ENCODE measurements around the gene MYO16. TPM values are rescaled to one million over a fixed set of nuclear protein-coding genes. Genes with fewer than 3 reads are reported as not detected.

The MYO16 gene
- total and polyA plus RNA-seq, 2 donors (not counting 1 experiment from before 2014, with no cell fraction given) = under 0.01 to 0.01 TPM

- TF ChIP-seq EZH2 (IDR thresholded peaks at IDR 0.05; ENCODE audit: low read length, missing control alignments) (no peak), CTCF (conservative IDR thresholded peaks at IDR 0.05 in 1 of 2, IDR thresholded peaks at IDR 0.05 in 1 of 2; ENCODE audit: low read depth in 1 of 2, low read length in 2 of 2) (no peak)
- Histone ChIP-seq H2AFZ (ENCODE audit: low read length) (no peak overlapping the region), H3K4me3 (replicated peaks in 1 of 4; ENCODE audit: control extremely low read depth in 1 of 4, insufficient read depth in 1 of 4, low read depth in 3 of 4, low read length in 4 of 4) (no peak overlapping the region), H3K27ac (ENCODE audit: insufficient read depth, low read length) (no peak overlapping the region), H3K4me2 (ENCODE audit: extremely low read depth, insufficient read depth, low read length) (no peak overlapping the region), H3K79me2 (ENCODE audit: control insufficient read depth, insufficient read depth, low read length) (no peaks in the 10 kb centered on the region), H3K36me3 (ENCODE audit: control insufficient read depth, insufficient read depth, low read length) (no peaks in the 10 kb centered on the region), H3K9me3 (ENCODE audit: control insufficient read depth, insufficient read depth, low read depth, low read length) (no peaks in the 10 kb centered on the region), H4K20me1 (ENCODE audit: control insufficient read depth, extremely low read depth, insufficient read depth, low read length) (no peaks in the 10 kb centered on the region), H3K9ac (ENCODE audit: insufficient read depth, low read length) (no peak overlapping the region), H3K27me3 (ENCODE audit: control insufficient read depth, insufficient read depth, low read length) (no peaks in the 10 kb centered on the region), H3K4me1 (ENCODE audit: control insufficient read depth, extremely low read depth, insufficient read depth, low read length) (no peaks in the 10 kb centered on the region)
- no peak for DNase-seq (ENCODE audit: low read depth in 2 of 2)
Observed at GRCh38 chr13:108728370-108728769, 99.0 kb downstream of the MYO16 start.

GRCh38 chr13:108733022-108733560 is 103.7 kb downstream of the MYO16 start:
- no peak overlapping the region for H2AFZ ChIP-seq (ENCODE audit: low read length)
- no peak overlapping the region for H3K4me3 ChIP-seq (replicated peaks in 1 of 4; ENCODE audit: control extremely low read depth in 1 of 4, insufficient read depth in 1 of 4, low read depth in 3 of 4, low read length in 4 of 4)
- H3K4me1 ChIP-seq (ENCODE audit: control insufficient read depth, extremely low read depth, insufficient read depth, low read length) = no peaks in the 10 kb centered on the region
- no peak overlapping the region for H3K4me2 ChIP-seq (ENCODE audit: extremely low read depth, insufficient read depth, low read length)
- H3K9ac ChIP-seq (ENCODE audit: insufficient read depth, low read length) = no peak overlapping the region
- no peak for DNase-seq (ENCODE audit: low read depth in 2 of 2)
- H3K9me3 ChIP-seq (ENCODE audit: control insufficient read depth, insufficient read depth, low read depth, low read length) = no peaks in the 10 kb centered on the region
- TF ChIP-seq EZH2 (IDR thresholded peaks at IDR 0.05; ENCODE audit: low read length, missing control alignments) (no peak), CTCF (conservative IDR thresholded peaks at IDR 0.05 in 1 of 2, IDR thresholded peaks at IDR 0.05 in 1 of 2; ENCODE audit: low read depth in 1 of 2, low read length in 2 of 2) (no peak)
- no peaks in the 10 kb centered on the region for H4K20me1 ChIP-seq (ENCODE audit: control insufficient read depth, extremely low read depth, insufficient read depth, low read length)
- no peaks in the 10 kb centered on the region for H3K27me3 ChIP-seq (ENCODE audit: control insufficient read depth, insufficient read depth, low read length)
- no peak overlapping the region for H3K27ac ChIP-seq (ENCODE audit: insufficient read depth, low read length)
- no peaks in the 10 kb centered on the region for H3K79me2 ChIP-seq (ENCODE audit: control insufficient read depth, insufficient read depth, low read length)
- no peaks in the 10 kb centered on the region for H3K36me3 ChIP-seq (ENCODE audit: control insufficient read depth, insufficient read depth, low read length)

- H3K9ac ChIP-seq (ENCODE audit: insufficient read depth, low read length) = no peak overlapping the region
Observed at GRCh38 chr13:108734676-108735075, 105.3 kb downstream of the MYO16 start.

More at GRCh38 chr13:108734676-108735075, 105.3 kb downstream of the MYO16 start:
- H2AFZ ChIP-seq (ENCODE audit: low read length) = no peak overlapping the region
- no peaks in the 10 kb centered on the region for H3K27me3 ChIP-seq (ENCODE audit: control insufficient read depth, insufficient read depth, low read length)
- no peak for DNase-seq (ENCODE audit: low read depth in 2 of 2)
- H4K20me1 ChIP-seq (ENCODE audit: control insufficient read depth, extremely low read depth, insufficient read depth, low read length) = no peaks in the 10 kb centered on the region
- no peak overlapping the region for H3K4me3 ChIP-seq (replicated peaks in 1 of 4; ENCODE audit: control extremely low read depth in 1 of 4, insufficient read depth in 1 of 4, low read depth in 3 of 4, low read length in 4 of 4)
- TF ChIP-seq EZH2 (IDR thresholded peaks at IDR 0.05; ENCODE audit: low read length, missing control alignments) (no peak), CTCF (conservative IDR thresholded peaks at IDR 0.05 in 1 of 2, IDR thresholded peaks at IDR 0.05 in 1 of 2; ENCODE audit: low read depth in 1 of 2, low read length in 2 of 2) (no peak)
- H3K4me1 ChIP-seq (ENCODE audit: control insufficient read depth, extremely low read depth, insufficient read depth, low read length) = no peaks in the 10 kb centered on the region
- H3K27ac ChIP-seq (ENCODE audit: insufficient read depth, low read length) = no peak overlapping the region
- H3K36me3 ChIP-seq (ENCODE audit: control insufficient read depth, insufficient read depth, low read length) = no peaks in the 10 kb centered on the region
- H3K79me2 ChIP-seq (ENCODE audit: control insufficient read depth, insufficient read depth, low read length) = no peaks in the 10 kb centered on the region
- H3K9me3 ChIP-seq (ENCODE audit: control insufficient read depth, insufficient read depth, low read depth, low read length) = no peaks in the 10 kb centered on the region
- H3K4me2 ChIP-seq (ENCODE audit: extremely low read depth, insufficient read depth, low read length) = no peak overlapping the region
